ENCODE measurements around the gene POLRMT.

Gene POLRMT

GRCh38 chr19:662962-663681, 29.8 kb upstream of the POLRMT start, which contains the start of gene RNF126:
Gene RNF126, minus strand, starts transcription at chr19:663214. Its CDS starts 93 bp downstream, at chr19:663121.
- DNase-seq (ENCODE audit: low read depth in 2 of 2): peak; percentile 94 to 95

DNA sequence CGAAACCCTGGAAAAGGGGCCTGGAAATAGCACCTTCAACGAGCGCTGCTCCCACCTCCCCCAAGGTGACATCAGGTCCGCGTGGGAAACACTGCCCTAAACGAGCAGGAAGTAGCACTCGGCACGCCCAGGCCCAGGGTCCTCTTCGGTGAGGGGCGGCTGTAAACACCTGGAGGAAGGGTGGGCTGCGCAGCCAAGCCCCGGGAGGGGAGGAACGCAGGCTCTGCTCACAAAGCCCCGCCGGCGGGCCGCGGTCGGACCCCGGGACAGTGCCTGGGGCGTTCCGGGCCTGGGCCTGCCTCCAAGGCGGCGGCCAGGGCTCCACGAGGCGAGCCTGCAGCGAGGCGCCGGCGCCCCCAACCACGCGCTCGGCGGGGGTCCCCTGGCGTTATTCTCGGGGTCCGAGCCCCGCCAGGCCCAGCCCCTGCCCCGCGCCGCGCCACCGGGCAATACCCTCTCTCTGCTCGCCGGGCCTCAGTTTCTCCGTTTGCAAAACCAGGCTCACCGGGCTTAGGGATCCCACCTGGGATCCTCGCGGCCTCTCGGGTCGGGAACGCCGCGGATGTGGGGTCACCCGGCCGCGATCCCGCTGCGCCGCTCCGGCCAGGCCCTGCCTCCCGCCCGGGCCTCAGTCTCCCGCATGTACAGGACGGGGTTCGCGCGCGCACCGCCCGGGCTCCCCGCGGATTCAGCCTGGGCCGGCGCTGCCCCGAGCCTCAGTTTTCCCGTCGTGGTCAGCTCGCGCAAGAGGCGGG, 29.0 kb upstream of the POLRMT start:
- peak in 1 of 2 donors; percentile 52 for DNase-seq (ENCODE audit: low read depth in 2 of 2)

DNA sequence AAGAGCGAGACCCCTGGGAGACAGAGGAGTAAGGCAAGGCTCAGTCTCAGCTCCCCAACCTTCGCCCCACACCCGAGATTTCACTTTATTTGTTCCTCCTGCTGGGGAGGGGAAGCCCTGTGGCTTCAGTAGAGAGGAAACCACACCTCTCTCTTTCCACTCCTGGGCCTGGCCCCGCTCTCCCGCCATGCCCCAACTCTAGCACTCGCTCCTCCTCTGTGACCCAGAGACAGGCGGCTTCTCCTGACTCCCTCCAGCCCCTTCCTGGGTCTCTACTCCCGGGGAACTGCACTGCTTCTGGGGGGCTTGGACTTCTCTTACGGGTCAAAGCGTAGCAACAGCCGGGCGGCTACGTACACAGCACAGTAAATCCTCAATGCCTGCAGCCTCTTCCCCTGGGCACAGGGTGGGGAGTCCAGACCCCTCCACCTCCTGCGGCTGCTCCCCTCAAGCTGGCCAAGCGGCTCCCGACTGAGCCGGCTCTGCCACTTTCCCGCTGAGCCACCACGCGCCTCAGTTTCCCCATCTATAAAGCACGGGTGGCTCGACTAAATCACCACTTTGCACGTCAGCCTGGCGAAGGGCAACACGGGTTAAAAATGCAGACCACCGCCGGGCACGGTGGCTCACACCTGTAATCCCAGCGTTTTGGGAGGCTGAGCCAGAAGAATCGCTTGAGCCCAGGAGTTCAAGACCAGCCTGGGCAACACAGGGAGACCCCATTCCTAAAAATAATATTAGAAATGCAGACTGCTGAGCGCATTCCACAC, 28.3 kb upstream of the POLRMT start:
- DNase-seq (ENCODE audit: low read depth in 2 of 2): peak; percentile 50 to 55

GRCh38 chr19:660793-661426, 27.6 kb upstream of the POLRMT start:
- DNase-seq (ENCODE audit: low read depth in 2 of 2): no peak

- peak in 1 of 2 donors; percentile 35 for DNase-seq (ENCODE audit: low read depth in 2 of 2)
Observed at GRCh38 chr19:658916-659839, 25.8 kb upstream of the POLRMT start.

- DNase-seq (ENCODE audit: low read depth in 2 of 2): no peak
Observed at GRCh38 chr19:658059-658839, 24.9 kb upstream of the POLRMT start.

GRCh38 chr19:657611-658010, 24.3 kb upstream of the POLRMT start:
- DNase-seq (ENCODE audit: low read depth in 2 of 2): no peak

GRCh38 chr19:656751-657559, 23.6 kb upstream of the POLRMT start:
- DNase-seq (ENCODE audit: low read depth in 2 of 2): no peak

- no peak for DNase-seq (ENCODE audit: low read depth in 2 of 2)
Observed at GRCh38 chr19:655691-656090, 22.4 kb upstream of the POLRMT start.

DNA sequence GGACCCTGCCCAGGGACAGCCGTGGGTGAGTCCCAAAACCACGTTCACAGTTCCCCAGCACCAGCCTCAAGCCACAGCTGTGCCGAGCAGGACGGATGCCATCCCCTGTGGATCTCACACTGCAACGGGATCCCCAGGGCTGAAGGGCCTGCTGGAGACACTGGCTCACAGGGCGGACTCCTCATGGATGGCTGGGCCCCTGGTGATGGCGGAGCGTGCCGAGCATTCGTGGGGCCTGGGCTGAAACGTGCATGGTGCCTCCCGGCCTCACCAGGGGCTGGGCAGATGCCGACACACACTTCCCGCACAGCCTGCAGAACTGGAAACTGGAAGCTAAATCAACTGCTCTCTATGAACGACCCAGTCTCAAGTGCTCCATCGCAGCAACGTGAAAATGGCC, 20.1 kb upstream of the POLRMT start:
- no peak for DNase-seq (ENCODE audit: low read depth in 2 of 2)

GRCh38 chr19:652467-653389, 19.4 kb upstream of the POLRMT start:
- DNase-seq (ENCODE audit: low read depth in 2 of 2): no peak

DNA sequence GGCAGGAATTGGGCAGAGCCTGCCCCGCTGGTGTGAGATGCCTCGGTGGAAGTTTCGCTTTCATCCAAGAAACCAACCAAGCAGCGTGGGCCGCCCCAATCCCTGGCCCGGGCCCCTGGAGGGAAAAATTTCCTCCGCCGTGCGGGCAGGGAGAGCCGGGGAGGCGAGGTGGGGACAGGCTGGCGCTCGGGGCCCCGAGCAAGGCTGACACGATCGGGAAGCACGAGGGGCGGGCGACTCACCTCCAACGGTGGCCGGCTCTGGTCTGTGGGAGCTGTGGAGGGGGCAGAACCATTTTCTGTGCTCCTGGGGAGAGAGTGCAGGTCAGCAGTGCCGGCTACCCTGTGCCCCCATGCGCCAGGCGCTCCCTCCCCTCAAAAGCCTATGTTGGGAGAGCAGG, 18.7 kb upstream of the POLRMT start:
- DNase-seq (ENCODE audit: low read depth in 2 of 2): no peak

DNA sequence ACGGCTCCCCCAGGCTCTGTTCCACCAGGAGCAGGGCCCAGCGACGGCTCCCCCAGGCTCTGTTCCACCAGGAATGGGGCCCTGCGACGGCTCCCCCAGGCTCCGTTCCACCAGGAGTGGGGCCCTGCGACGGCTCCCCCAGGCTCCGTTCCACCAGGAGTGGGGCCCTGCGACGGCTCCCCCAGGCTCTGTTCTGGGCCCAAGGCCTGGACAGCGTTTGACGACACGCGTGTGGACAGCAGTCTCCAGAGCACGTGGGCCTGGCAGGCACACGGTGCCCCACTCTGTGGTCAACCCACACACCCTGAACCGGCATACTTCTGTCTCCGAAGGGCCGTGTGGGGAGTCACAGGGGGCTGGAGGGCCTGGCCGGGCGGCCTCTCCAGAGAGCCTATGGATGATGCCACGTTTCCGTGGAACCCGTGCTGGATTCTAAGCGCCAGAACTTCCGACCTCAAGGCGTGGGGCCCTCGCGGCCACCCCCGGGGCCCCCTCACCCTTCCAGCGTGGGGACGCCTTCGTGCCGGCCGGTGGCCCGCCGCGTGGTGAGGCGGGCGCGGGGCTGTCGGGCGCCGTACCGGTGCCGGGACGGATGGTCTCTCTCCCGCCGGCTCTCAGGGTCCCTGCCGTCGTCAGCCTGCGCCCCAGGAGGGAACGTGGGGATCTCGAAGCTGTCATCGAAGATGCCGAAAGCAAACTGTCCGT, 17.9 kb upstream of the POLRMT start:
- no peak for DNase-seq (ENCODE audit: low read depth in 2 of 2)

- DNase-seq (ENCODE audit: low read depth in 2 of 2): no peak
Observed at GRCh38 chr19:650121-650520, 16.8 kb upstream of the POLRMT start.

GRCh38 chr19:648904-649801, 15.8 kb upstream of the POLRMT start:
- DNase-seq (ENCODE audit: low read depth in 2 of 2): no peak

DNA sequence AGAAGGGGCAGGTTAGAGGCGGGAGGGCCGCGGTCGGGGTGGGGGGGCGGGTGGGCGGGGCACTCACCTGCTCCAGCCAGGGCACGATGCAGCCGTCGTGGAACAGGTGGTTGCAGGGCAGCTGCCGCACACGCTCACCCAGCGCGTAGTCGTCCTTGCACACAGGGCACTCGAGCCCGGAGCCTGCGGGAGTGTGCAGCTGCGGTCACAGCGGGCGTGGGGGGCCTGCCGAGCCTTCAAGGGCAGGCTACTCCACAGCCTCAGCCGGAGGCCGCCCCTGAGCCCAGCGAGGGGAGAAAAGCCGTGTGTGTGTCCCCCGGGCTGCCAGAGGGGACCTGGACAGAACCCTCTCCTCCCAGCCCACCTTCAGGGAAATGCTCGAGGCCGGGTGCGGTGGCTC, 15.0 kb upstream of the POLRMT start:
- no peak for DNase-seq (ENCODE audit: low read depth in 2 of 2)
